ENCODE measurements around the gene RXRA.

The RXRA gene

GRCh38 chr9:134378901-134379338 lies 52.7 kb downstream of the RXRA start (continued):
- peak; percentile 81; the same call in 1 of the 2 replicates for TF ChIP-seq ZNF449 (tag by site-specific recombination; IDR thresholded peaks at IDR 0.05)
- TF ChIP-seq FEZF1 (tag by site-specific recombination; IDR thresholded peaks at IDR 0.05): peak; percentile 66
- no peak for TF ChIP-seq ZSCAN5A (tag by site-specific recombination; IDR thresholded peaks at IDR 0.05)
- TF ChIP-seq ZSCAN4 (tag by site-specific recombination; IDR thresholded peaks at IDR 0.05): no peak
- peak; percentile 34 for TF ChIP-seq SP3 (tag by site-specific recombination; IDR thresholded peaks at IDR 0.05)
- no peak for TF ChIP-seq ZNF133 (tag by site-specific recombination; IDR thresholded peaks at IDR 0.05)
- TF ChIP-seq ZNF585B (tag by site-specific recombination; IDR thresholded peaks at IDR 0.05): no peak
- no peak for TF ChIP-seq ZNF830 (tag by site-specific recombination; IDR thresholded peaks at IDR 0.05; ENCODE audit: low read depth)
- no peak for TF ChIP-seq ZNF473 (tag by site-specific recombination; IDR thresholded peaks at IDR 0.05)
- TF ChIP-seq ZNF341 (tag by site-specific recombination; IDR thresholded peaks at IDR 0.05; ENCODE audit: low read depth): peak; percentile 86
- TF ChIP-seq ZNF645 (tag by site-specific recombination; IDR thresholded peaks at IDR 0.05): no peak
- no peak for TF ChIP-seq ZNF324 (tag by site-specific recombination; IDR thresholded peaks at IDR 0.05)
- no peak for TF ChIP-seq ZBTB49 (tag by site-specific recombination; IDR thresholded peaks at IDR 0.05; ENCODE audit: low read depth)
- TF ChIP-seq ZNF544 (tag by site-specific recombination; IDR thresholded peaks at IDR 0.05): no peak
- TF ChIP-seq ZNF155 (tag by site-specific recombination; IDR thresholded peaks at IDR 0.05): no peak
- no peak for TF ChIP-seq ZNF621 (tag by site-specific recombination; IDR thresholded peaks at IDR 0.05)
- 0 out of 2 replicates have a peak, but pooled peaks have one; percentile 26 for TF ChIP-seq SP2 (tag by site-specific recombination; IDR thresholded peaks at IDR 0.05)
- TF ChIP-seq ZNF747 (tag by site-specific recombination; IDR thresholded peaks at IDR 0.05): no peak
- TF ChIP-seq INSM2 (tag by site-specific recombination; IDR thresholded peaks at IDR 0.05): no peak
- TF ChIP-seq AEBP2 (tag by site-specific recombination; IDR thresholded peaks at IDR 0.05; ENCODE audit: borderline replicate concordance): no peak
- no peak for TF ChIP-seq GLI2 (tag by site-specific recombination; IDR thresholded peaks at IDR 0.05; ENCODE audit: borderline replicate concordance, low read depth)
- TF ChIP-seq ZNF175 (tag by site-specific recombination; IDR thresholded peaks at IDR 0.05): no peak
- TF ChIP-seq OSR2 (tag by site-specific recombination; IDR thresholded peaks at IDR 0.05): 0 out of 2 replicates have a peak, but pooled peaks have one; percentile 8
- TF ChIP-seq ZBTB1 (tag by site-specific recombination; IDR thresholded peaks at IDR 0.05): no peak
- no peak for TF ChIP-seq ZNF580 (tag by site-specific recombination; IDR thresholded peaks at IDR 0.05)
- no peak for TF ChIP-seq ZBTB21 (tag by site-specific recombination; IDR thresholded peaks at IDR 0.05)
- no peak for TF ChIP-seq ZSCAN30 (tag by site-specific recombination; IDR thresholded peaks at IDR 0.05)
- no peak for TF ChIP-seq ZNF670 (tag by site-specific recombination; IDR thresholded peaks at IDR 0.05; ENCODE audit: low read depth)
- no peak for TF ChIP-seq ZNF639 (tag by site-specific recombination; IDR thresholded peaks at IDR 0.05)

All from HEK293 (cell line).